SK-N-SH (cell line): Measurements from ENCODE around the gene PPP1R2B.

ENCODE experiments used
- CTCF ChIP-seq: fragments of 200-600 bp; sonication (generic); IDR thresholded peaks from 2 replicates; pipeline ENCODE4 v1.6.1; 2017; ENCODE audit warnings: antibody characterized with exemption, mild to moderate bottlenecking, moderate library complexity
- JUND ChIP-seq: IDR thresholded peaks from 2 replicates; pipeline ENCODE4 v1.4.0; 2012
- MXI1 ChIP-seq: IDR thresholded peaks from 2 replicates; pipeline ENCODE4 v1.6.1; 2012; ENCODE audit warnings: mild to moderate bottlenecking, low read depth, low read length, improper control_type of control experiment

DNA sequence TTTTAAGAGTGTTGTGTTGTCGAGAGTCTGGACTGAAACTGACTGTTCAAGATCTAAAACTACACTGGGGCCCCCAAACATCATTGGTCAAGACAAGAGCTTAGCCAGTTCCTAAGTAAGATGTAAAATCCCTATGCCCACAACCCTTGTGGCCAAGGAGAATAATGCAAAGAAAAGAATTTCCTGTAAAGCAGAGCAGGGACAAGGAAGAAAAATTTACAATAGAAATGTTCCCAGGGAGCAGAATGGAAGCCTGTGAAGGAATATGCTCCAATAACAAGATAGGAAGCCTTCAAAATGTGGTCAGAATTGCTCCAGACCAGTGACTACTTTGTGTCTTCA, 20.4 kb downstream of the PPP1R2B start:
- TF ChIP-seq CTCF (no peak), MXI1 (no peak), JUND (no peak)
